A549 (cell line): ENCODE measurements around the gene NRG3. TPM values are rescaled to one million over a fixed set of nuclear protein-coding genes. Genes with fewer than 3 reads are reported as not detected.

Experiments used
- ATAC-seq, 2 experiments: fragments of 200-7000 bp in 1 of 2; fragments of >200 bp in 1 of 2; cut with Nextera tagmentation in 1 of 2; cut with Tn5 transposase in 1 of 2; 3 replicates each; pipeline versions ENCODE4 v1.8.0 to v1.9.1; 2018 to 2020; ENCODE audit warnings: mild to moderate bottlenecking in 1 of 2, moderate library complexity in 1 of 2
- CTCF ChIA-PET: fragments of 300-600 bp; sonication (Branson Sonifier 250); formaldehyde crosslinking; extraction: SDS; loops from one replicate; lab custom pipeline; 2021; ENCODE audit warnings: antibody characterized with exemption, inconsistent platforms; lab: Yijun Ruan, JAX
- POLR2A ChIA-PET: fragments of 350-600 bp; formaldehyde crosslinking; extraction: SDS; loops from one replicate; lab custom pipeline; 2021; ENCODE audit warnings: antibody characterized with exemption, inconsistent platforms; lab: Yijun Ruan, JAX
- DNase-seq, 2 experiments: peaks; one replicate each; pipeline versions ENCODE4 v3.0.0 to v3.0.0-alpha.2; 2011 to 2016; ENCODE audit warnings: low read depth in 1 of 2, low spot score in 1 of 2
- FAIRE-seq: peaks from 2 replicates; lab custom pipeline; 2011; peaks lifted over from hg19 to GRCh38; lab: Jason Lieb, UNC
- H3K27ac ChIP-seq, 2 experiments: fragments of >200 bp; sonication (Bioruptor Twin); formaldehyde crosslinking; 3 replicates each; pipeline ENCODE4 v1.5.1; 2016 to 2017
- H3K4me1 ChIP-seq: fragments of >200 bp; sonication (Bioruptor Twin); formaldehyde crosslinking; 3 replicates; pipeline ENCODE4 v1.6.1; 2016
- H3K4me2 ChIP-seq: fragments of >200 bp; sonication (Bioruptor Twin); formaldehyde crosslinking; 3 replicates; pipeline ENCODE4 v1.6.1; 2016
- H3K4me3 ChIP-seq: fragments of >200 bp; sonication (Bioruptor Twin); formaldehyde crosslinking; 3 replicates; pipeline ENCODE4 v1.5.1; 2016
- H3K9me3 ChIP-seq: fragments of >200 bp; sonication (Bioruptor Twin); formaldehyde crosslinking; 3 replicates; pipeline ENCODE4 v1.6.1; 2016
- BCL3 ChIP-seq: fragments of >200 bp; sonication (Bioruptor Twin); formaldehyde crosslinking; IDR thresholded peaks from 3 replicates; pipeline ENCODE4 v1.6.1; 2016
- CEBPB ChIP-seq, 2 experiments: fragments of >200 bp in 1 of 2; sonication (Bioruptor Twin) in 1 of 2; formaldehyde crosslinking in 1 of 2; IDR thresholded peaks; 2 replicates each; pipeline ENCODE4 v1.6.1; 2012 to 2016
- E2F6 ChIP-seq: IDR thresholded peaks from 2 replicates; pipeline ENCODE4 v1.6.1; 2012; ENCODE audit warnings: low read depth, borderline replicate concordance
- EP300 ChIP-seq, 2 experiments: fragments of >200 bp; sonication (Bioruptor Twin); formaldehyde crosslinking; IDR thresholded peaks; 2 replicates in 1 of 2; 3 replicates in 1 of 2; pipeline ENCODE4 v1.6.1; 2016 to 2017
- FOSB ChIP-seq: fragments of 250-450 bp; sonication (Bioruptor Pico); IDR thresholded peaks from 2 replicates; pipeline ENCODE4 v1.5.0; 2020; ENCODE audit warnings: mild to moderate bottlenecking, moderate library complexity
- HDAC2 ChIP-seq: fragments of 200-600 bp; sonication (generic); IDR thresholded peaks from 2 replicates; pipeline ENCODE4 v1.6.1; 2016
- HMGXB4 ChIP-seq: fragments of 250-450 bp; sonication (Bioruptor Pico); IDR thresholded peaks from 2 replicates; pipeline ENCODE4 v1.5.0; 2021; ENCODE audit warnings: mild to moderate bottlenecking, moderate library complexity, borderline replicate concordance
- HOXB13 ChIP-seq: fragments of 250-450 bp; sonication (Bioruptor Pico); IDR thresholded peaks from 2 replicates; pipeline ENCODE4 v1.5.0; 2020; ENCODE audit warnings: low read depth, mild to moderate bottlenecking, moderate library complexity
- KDM1A ChIP-seq: fragments of 200-600 bp; sonication (generic); IDR thresholded peaks from 2 replicates; pipeline ENCODE4 v1.6.1; 2016; ENCODE audit warnings: low read depth, mild to moderate bottlenecking
- MAFK ChIP-seq: fragments of 450-650 bp; IDR thresholded peaks from 2 replicates; pipeline ENCODE4 v1.6.1; 2014; ENCODE audit not compliant: partially characterized antibody
- POLR2A ChIP-seq: IDR thresholded peaks from 2 replicates; pipeline ENCODE4 v1.6.1; 2012; ENCODE audit warnings: mild to moderate bottlenecking, low read length
- POLR2AphosphoS2 ChIP-seq: conservative IDR thresholded peaks from 2 replicates; pipeline ENCODE4 v1.6.1; 2012; ENCODE audit warnings: low read length, improper control_type of control experiment, inconsistent platforms
- REST ChIP-seq: fragments of 200-600 bp; sonication (generic); IDR thresholded peaks from 2 replicates; pipeline ENCODE4 v1.6.1; 2016; ENCODE audit warnings: antibody characterized with exemption, mild to moderate bottlenecking, moderate library complexity
- RNF2 ChIP-seq: fragments of 200-600 bp; sonication (generic); IDR thresholded peaks from 2 replicates; pipeline ENCODE4 v1.6.1; 2016; ENCODE audit warnings: low read depth, mild to moderate bottlenecking, antibody characterized with exemption, moderate library complexity, borderline replicate concordance
- SMC3 ChIP-seq: fragments of >200 bp; sonication (Bioruptor Twin); formaldehyde crosslinking; IDR thresholded peaks from 3 replicates; pipeline ENCODE4 v1.6.1; 2018; ENCODE audit warnings: inconsistent platforms
- SREBF2 ChIP-seq: fragments of 450-650 bp; IDR thresholded peaks from 2 replicates; pipeline ENCODE4 v1.6.1; 2014; ENCODE audit warnings: mild to moderate bottlenecking, moderate library complexity
- TFCP2L1 ChIP-seq: fragments of 250-450 bp; sonication (Bioruptor Pico); IDR thresholded peaks from 2 replicates; pipeline ENCODE4 v1.5.0; 2021; ENCODE audit warnings: mild to moderate bottlenecking
- ZC3H11A ChIP-seq: fragments of 450-650 bp; IDR thresholded peaks from 2 replicates; pipeline ENCODE4 v1.6.1; 2014; ENCODE audit warnings: antibody characterized with exemption, mild to moderate bottlenecking
- ZFP36 ChIP-seq: fragments of 450-650 bp; IDR thresholded peaks from 2 replicates; pipeline ENCODE4 v1.6.1; 2014; ENCODE audit warnings: borderline replicate concordance; ENCODE audit not compliant: partially characterized antibody
- ZNF302 ChIP-seq: fragments of 250-450 bp; sonication (Bioruptor Pico); IDR thresholded peaks from 2 replicates; pipeline ENCODE4 v1.9.0; 2021; ENCODE audit warnings: inconsistent platforms, mild to moderate bottlenecking, moderate library complexity
- WGBS: methylation state at CpG from one replicate; pipeline ENCODE4 v1.1.6; 2017; ENCODE audit errors: missing lambda C conversion rate; 5-methylcytosine and 5-hydroxymethylcytosine counted together
- polyA plus RNA-seq, 4 experiments: library from polyadenylated mRNA; depleted of rRNA in 3 of 4; stranded (reverse); fragments of >200 nt; fragmentation: RNase III in 1 of 4; extraction: RNeasy Plus Mini Kit Qiagen cat#74134 plus additional on column Dnase treatment in 1 of 4; gene quantifications; 2 replicates in 3 of 4; 3 replicates in 1 of 4; pipeline ENCODE4 v1.2.3, GENCODE V29; 2011 to 2017

Gene NRG3
- polyA plus RNA-seq, 2 of the 4 experiments (the other 2 are of a cell fraction), result not detected

DNA sequence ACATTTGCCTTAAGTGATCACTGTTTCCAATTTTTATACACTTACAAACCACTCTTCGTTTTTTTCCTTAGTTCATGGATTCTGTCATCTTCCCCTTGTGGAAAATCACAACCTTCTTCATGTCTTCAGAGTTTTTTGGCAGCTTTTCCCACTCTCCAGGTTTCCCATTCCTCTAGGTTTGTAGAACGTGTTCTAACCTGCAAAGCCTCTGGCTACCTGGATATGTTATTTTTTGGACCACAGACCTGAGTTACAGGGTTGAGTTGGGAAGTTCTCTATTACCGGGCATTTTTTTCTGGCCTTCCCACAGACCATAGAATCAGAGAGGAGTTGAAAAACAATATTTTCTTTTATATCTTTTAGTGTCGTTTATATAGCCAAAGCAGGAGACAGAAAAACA is 30.2 kb downstream of the NRG3 start:
- ChIA-PET CTCF (no interaction called here), POLR2A (no interaction called here)
- Histone ChIP-seq H3K4me2 (no peak overlapping the region), H3K4me1 (no peaks in the 10 kb centered on the region), H3K9me3 (no peaks in the 10 kb centered on the region), H3K4me3 (no peak overlapping the region), H3K27ac (no peak overlapping the region)
- no peak for ATAC-seq
- 7% methylated on average over 4 of the region's 4 CpGs for WGBS
- no peak for FAIRE-seq
- TF ChIP-seq TFCP2L1 (CRISPR knock-in tag) (no peak), SREBF2 (no peak), POLR2AphosphoS2 (no peak), SMC3 (no peak), REST (no peak)
- no peak for DNase-seq

- H3K4me2 ChIP-seq, result no peak overlapping the region
- 7% methylated on average over 2 of the region's 2 CpGs for WGBS
- no peak for ATAC-seq
- H3K4me3 ChIP-seq, result no peak overlapping the region
- TF ChIP-seq ZFP36, result no peak
- no peak for TF ChIP-seq KDM1A
- TF ChIP-seq BCL3, result no peak
- no peak for TF ChIP-seq HMGXB4 (CRISPR knock-in tag)
- TF ChIP-seq POLR2AphosphoS2, result no peak
- TF ChIP-seq EP300 (IDR thresholded peaks at IDR 0.05), result no peak
- TF ChIP-seq FOSB, result no peak
- no peak for TF ChIP-seq E2F6
- TF ChIP-seq SREBF2, result no peak
- TF ChIP-seq REST, result no peak
- TF ChIP-seq SMC3, result no peak
- TF ChIP-seq HDAC2, result no peak
- no peak for TF ChIP-seq CEBPB (IDR thresholded peaks at IDR 0.05)
- no peak for TF ChIP-seq POLR2A
- TF ChIP-seq ZNF302, result no peak
- no peak for TF ChIP-seq TFCP2L1 (CRISPR knock-in tag)
- no peak for TF ChIP-seq ZC3H11A
- no peak for TF ChIP-seq MAFK
- TF ChIP-seq RNF2, result no peak
- TF ChIP-seq HOXB13, result no peak
- no peak overlapping the region for H3K27ac ChIP-seq
- no peak for FAIRE-seq
- CTCF ChIA-PET, result no interaction called here
- no peak for DNase-seq
- no peaks in the 10 kb centered on the region for H3K9me3 ChIP-seq
- H3K4me1 ChIP-seq, result no peaks in the 10 kb centered on the region
- POLR2A ChIA-PET, result no interaction called here
These were observed 34.5 kb downstream of the NRG3 start for GRCh38 chr10:81909453-81909852.
